Measurements from ENCODE around the gene LCTL.

Gene LCTL

GRCh38 chr15:66565741-66566144 is at the start of gene LCTL:
LCTL (minus strand) TSS chr15:66565998; CDS start chr15:66565365, 633 bp downstream.
- Histone ChIP-seq H3K79me2 (ENCODE audit: insufficient read depth, low read length) (no peaks in the 10 kb centered on the region), H3K9me3 (ENCODE audit: low read length) (no peaks in the 10 kb centered on the region), H3K27ac (ENCODE audit: low read depth, low read length, poor library complexity, severe bottlenecking) (no peak within 1 kb of the TSS), H3K4me3 (ENCODE audit: low read depth, low read length, poor library complexity, severe bottlenecking) (no peak within 1 kb of the TSS), H3K27me3 (ENCODE audit: insufficient read depth, low read length) (no peaks in the 10 kb centered on the region; the same call in 1 of the 2 replicates), H3K36me3 (ENCODE audit: insufficient read depth, low read length) (no peaks in the 10 kb centered on the region), H3K9me2 (ENCODE audit: low read depth, low read length) (no peaks in the 10 kb centered on the region), H3K9ac (ENCODE audit: low read length) (no peak within 1 kb of the TSS), H4K20me1 (ENCODE audit: insufficient read depth, low read length) (no peaks in the 10 kb centered on the region), H3K4me1 (ENCODE audit: insufficient read depth, low read length, severe bottlenecking) (peaks cover 3% of the 10 kb centered on the region), H3K4me2 (ENCODE audit: low read length) (no peak within 1 kb of the TSS), H3F3A (ENCODE audit: insufficient read depth, low read length) (no peaks in the 10 kb centered on the region), H2AFZ (ENCODE audit: low read length) (no peak within 1 kb of the TSS)
- no peak for TF ChIP-seq CTCF (IDR thresholded peaks at IDR 0.05; ENCODE audit: low read length)
- no peak for TF ChIP-seq EZH2 (IDR thresholded peaks at IDR 0.05; ENCODE audit: borderline replicate concordance, low read length)

GRCh38 chr15:66614951-66615760 is 49.4 kb upstream of the LCTL start:
- Histone ChIP-seq H2AFZ (ENCODE audit: low read length) (no peak overlapping the region), H3K79me2 (ENCODE audit: insufficient read depth, low read length) (no peaks in the 10 kb centered on the region), H3K4me3 (ENCODE audit: low read depth, low read length, poor library complexity, severe bottlenecking) (no peak overlapping the region), H3K9ac (ENCODE audit: low read length) (no peak overlapping the region), H3K4me1 (ENCODE audit: insufficient read depth, low read length, severe bottlenecking) (peaks cover 15% of the 10 kb centered on the region), H3K9me2 (ENCODE audit: low read depth, low read length) (no peaks in the 10 kb centered on the region), H3K27me3 (ENCODE audit: insufficient read depth, low read length) (no peaks in the 10 kb centered on the region), H3K27ac (ENCODE audit: low read depth, low read length, poor library complexity, severe bottlenecking) (no peak overlapping the region), H3K4me2 (ENCODE audit: low read length) (no peak overlapping the region), H4K20me1 (ENCODE audit: insufficient read depth, low read length) (no peaks in the 10 kb centered on the region), H3K9me3 (ENCODE audit: low read length) (no peaks in the 10 kb centered on the region), H3F3A (ENCODE audit: insufficient read depth, low read length) (no peaks in the 10 kb centered on the region), H3K36me3 (ENCODE audit: insufficient read depth, low read length) (no peaks in the 10 kb centered on the region)
- TF ChIP-seq EZH2 (IDR thresholded peaks at IDR 0.05; ENCODE audit: borderline replicate concordance, low read length) (no peak), CTCF (IDR thresholded peaks at IDR 0.05; ENCODE audit: low read length) (no peak)

GRCh38 chr15:66614456-66614855 is 48.7 kb upstream of the LCTL start:
- H3K9ac ChIP-seq (ENCODE audit: low read length) = no peak overlapping the region
- H2AFZ ChIP-seq (ENCODE audit: low read length) = no peak overlapping the region
- no peaks in the 10 kb centered on the region for H3F3A ChIP-seq (ENCODE audit: insufficient read depth, low read length)
- H3K4me2 ChIP-seq (ENCODE audit: low read length) = no peak overlapping the region
- no peaks in the 10 kb centered on the region for H3K27me3 ChIP-seq (ENCODE audit: insufficient read depth, low read length)
- no peak overlapping the region for H3K27ac ChIP-seq (ENCODE audit: low read depth, low read length, poor library complexity, severe bottlenecking)
- no peak overlapping the region for H3K4me3 ChIP-seq (ENCODE audit: low read depth, low read length, poor library complexity, severe bottlenecking)
- H4K20me1 ChIP-seq (ENCODE audit: insufficient read depth, low read length) = no peaks in the 10 kb centered on the region
- TF ChIP-seq CTCF (IDR thresholded peaks at IDR 0.05; ENCODE audit: low read length) = no peak
- no peak for TF ChIP-seq EZH2 (IDR thresholded peaks at IDR 0.05; ENCODE audit: borderline replicate concordance, low read length)
- H3K36me3 ChIP-seq (ENCODE audit: insufficient read depth, low read length) = no peaks in the 10 kb centered on the region
- no peaks in the 10 kb centered on the region for H3K79me2 ChIP-seq (ENCODE audit: insufficient read depth, low read length)
- no peaks in the 10 kb centered on the region for H3K9me3 ChIP-seq (ENCODE audit: low read length)
- peaks cover 15% of the 10 kb centered on the region for H3K4me1 ChIP-seq (ENCODE audit: insufficient read depth, low read length, severe bottlenecking)
- H3K9me2 ChIP-seq (ENCODE audit: low read depth, low read length) = no peaks in the 10 kb centered on the region

Data from OCI-LY1 (cell line).